NCI-H1417 (cell line): ENCODE results near the gene LPP.

Source experiments
- DNase-seq, 3 experiments: peaks; one replicate each; lab custom pipeline; 2025; lab: John Stamatoyannopoulos, UW

LPP gene

DNA sequence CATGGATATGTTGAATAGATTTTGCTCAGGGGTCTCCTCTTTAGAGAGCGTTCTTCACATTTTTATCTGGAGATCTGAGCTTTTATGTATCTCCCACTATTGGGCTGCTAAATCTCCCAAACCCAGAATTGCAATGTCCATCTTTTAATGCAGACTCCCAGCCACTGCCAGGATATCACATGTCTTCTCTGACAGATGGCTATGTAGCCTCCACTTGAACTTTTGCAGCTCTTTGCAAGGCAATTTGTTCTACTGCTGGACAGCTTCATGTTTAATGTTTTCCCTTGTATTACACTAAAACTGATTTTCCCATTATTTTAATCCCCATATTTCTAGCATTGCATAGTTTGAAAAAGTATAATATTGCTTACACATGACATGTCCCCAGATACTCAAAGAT, 177.2 kb downstream of the LPP start:
- no peak for DNase-seq

DNA sequence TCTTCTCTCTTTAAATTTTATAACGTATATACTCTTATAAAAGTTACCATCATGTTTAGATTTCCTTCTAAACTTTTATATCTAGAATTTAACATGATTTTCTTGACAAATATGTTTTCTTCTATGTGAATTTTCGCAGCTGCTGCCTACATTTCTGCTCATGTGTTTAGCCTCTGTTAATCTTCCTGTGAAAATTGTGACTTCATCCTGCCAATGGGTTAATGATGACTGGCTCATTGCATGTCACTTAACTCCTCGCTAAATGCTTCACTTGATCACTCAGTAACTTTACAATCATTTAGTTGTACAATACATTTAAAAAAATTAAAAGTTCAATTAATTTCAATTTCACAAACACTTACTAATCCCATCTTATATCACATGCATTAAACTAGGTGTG, 178.1 kb downstream of the LPP start:
- DNase-seq = no peak

DNA sequence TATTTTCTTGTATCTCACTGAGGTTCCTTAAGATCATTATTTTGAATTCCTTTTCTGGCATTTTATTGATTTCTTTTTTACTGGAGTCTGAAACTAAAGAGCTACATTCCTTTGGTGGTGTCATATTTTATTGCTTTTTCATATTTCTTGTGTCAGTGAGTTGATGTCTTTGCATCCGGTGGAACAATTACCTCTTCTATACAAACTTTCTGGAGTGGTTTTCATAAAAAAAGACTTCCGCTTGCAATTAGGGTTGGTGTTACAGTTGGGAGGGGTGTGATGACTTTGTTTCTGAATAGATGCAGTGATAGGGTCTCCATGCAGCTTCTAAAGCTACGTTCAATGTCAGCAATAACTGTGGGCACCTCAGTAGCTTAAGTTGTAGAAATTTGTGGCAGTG, 181.7 kb downstream of the LPP start:
- DNase-seq = no peak

DNA sequence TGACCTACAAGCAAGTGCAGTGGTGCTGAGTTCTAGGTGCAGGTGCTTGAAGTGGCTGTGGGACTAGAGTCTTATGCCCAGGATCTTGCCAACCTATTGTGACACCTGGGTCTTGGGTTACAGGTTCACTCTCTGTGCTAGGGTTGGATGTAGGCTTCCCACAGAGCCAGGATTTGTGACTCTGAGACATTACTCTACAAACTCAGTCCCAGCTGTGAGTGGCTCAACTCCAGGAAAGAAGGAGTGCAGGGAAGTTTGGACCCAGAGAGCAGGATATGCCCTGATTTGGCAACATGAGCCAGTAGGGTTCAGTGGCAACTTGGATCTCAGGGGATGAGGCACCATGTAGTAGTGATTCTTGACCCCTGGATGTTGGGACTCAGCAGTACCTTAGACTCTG, 182.2 kb downstream of the LPP start:
- DNase-seq = no peak

DNA sequence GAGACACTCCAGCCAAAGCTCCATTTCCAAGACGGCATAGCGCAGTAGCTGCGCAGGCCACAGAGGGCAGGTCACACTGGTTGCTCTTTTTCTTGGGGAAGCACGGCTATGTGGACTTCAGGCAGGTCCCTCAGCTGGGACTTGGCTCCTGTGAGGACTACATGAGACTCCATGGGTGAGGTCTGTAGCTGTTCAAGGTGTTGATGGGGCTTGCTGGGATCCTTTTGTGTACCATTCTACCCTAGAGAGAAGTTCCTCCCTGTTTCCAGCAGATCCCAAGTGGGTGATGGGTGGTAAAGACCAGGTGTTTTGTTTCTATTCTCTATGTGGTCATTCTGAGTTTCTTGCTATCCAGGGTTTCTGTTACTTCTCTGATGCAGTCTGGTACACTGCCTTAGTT, 183.3 kb downstream of the LPP start:
- no peak for DNase-seq

DNA sequence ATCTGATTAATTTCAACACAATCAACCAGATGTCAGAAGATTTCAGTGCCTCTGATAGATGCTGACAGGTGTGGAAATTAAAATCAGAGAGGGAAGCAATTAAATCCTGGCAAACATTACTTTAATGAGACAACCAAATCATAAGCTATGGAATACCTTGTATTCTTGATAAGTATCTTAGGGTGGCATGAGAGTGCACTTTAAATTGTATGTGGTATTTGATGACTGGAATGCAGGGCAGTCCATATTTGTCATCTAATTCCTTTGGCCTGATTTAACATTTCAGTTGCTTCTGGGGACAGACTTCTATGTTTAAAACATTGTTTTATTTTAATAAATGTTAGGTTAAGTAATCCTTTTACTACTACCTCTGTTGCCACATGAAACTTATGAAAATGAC, 184.1 kb downstream of the LPP start:
- no peak for DNase-seq

DNA sequence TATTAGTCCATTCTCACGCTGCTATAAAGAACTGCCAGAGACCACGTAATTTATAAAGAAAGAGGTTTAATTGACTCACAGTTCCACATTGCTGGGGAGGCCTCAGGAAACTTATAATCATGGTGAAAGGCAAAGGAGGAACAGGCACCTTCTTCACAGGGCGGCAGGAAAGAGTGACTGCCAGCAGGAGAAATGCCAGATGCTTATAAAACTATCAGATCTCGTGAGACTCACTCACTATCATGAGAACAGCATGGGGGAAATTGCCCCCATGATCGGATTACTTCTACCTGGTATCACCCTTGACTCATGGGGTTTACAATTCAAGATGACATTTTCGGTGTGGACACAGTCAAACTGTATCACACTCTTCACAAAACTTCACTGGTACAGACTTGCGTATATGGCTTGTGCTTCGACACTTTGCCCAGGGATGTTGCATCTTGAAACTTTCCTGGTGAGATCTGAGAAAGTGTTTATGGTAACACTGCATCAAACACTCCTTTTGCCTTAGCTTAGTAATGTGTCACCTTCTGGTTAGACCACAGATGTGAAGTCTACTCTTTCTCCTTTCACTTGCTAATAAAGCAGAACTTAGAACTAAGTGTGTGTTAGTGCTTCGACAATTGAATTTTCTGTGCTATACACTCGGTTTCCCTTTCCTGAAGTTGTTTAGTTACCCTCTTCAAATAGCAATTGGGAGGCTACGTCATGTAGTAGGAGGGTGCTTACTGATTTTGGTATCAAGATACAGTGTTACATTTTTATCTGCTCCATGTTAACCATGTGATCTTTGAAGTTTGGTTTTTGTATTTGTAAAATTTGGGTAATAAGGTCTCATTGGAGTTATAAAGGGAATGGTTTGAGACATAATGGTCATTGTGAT, 185.7 kb downstream of the LPP start:
- DNase-seq = no peak

DNA sequence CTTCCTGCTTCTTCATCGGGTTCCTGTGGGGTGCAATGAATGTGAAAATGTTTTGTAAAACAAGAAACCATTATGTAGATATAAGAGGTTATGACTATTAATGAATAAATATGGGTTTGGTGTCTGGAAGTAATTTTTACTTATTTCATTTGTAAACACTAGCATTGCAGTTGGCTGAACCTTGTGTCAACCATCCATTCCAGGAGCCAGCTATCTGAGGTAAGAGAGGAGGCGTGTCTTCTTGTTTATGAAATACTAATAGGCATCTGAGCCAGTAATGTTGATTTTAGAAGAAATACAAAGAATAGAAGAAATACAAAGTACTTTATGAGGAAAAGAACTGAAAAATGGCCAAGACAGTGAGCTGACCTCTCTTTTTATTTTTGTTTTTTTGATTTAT, 187.5 kb downstream of the LPP start:
- DNase-seq = no peak

DNA sequence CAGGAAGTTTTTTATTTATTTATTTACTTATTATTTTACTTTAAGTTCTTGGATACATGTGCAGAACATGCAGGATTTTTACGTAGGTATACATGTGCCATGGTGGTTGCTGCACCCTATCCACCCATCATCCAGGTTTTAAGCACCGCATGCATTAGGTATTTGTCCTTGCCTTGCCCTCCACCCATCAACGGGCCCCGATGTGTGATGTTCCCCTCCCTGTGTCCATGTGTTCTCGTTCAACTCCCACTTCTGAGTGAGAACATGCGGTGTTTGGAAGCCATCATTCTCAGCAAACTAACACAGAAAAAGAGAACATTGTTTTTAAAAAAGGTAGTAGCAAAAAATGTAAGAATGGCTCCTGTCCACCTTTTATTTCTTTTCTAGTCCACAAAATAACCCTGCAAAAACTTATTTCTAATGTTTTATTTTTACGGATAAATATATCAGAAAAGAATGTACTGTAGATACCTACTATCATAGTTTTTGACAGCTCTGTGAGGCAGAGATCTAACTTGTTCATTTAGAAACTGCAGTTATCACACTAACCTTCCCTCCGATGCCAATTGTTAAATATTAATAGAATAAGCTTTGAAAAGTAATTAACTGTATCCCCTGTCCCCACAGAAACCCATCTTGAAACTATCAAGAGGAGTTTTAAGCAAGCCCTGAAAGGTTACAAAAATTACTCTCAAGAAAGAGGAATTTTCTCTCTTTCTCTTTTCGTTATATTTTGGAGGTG, 189.2 kb downstream of the LPP start:
- DNase-seq = no peak

DNA sequence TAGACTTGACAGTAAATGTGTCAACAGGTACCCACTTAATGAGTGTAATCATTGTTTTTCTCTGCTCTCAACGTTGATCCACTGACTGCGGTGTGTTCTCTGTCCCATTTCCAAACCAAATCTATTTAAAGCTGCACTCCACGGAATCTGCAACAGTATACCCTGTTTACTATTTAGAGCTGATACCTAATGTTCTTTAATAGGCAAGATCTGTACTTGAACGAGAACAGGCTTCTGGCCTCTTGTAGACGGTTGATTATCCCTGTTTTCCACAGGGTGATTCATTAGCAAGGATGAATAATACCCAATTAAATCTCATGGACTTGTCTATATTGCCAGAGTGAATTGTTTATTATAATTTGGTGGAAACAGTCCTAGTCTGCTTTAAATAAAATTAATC, 189.9 kb downstream of the LPP start:
- peak in 2 of 3 experiments; percentile 24 to 69 for DNase-seq

DNA sequence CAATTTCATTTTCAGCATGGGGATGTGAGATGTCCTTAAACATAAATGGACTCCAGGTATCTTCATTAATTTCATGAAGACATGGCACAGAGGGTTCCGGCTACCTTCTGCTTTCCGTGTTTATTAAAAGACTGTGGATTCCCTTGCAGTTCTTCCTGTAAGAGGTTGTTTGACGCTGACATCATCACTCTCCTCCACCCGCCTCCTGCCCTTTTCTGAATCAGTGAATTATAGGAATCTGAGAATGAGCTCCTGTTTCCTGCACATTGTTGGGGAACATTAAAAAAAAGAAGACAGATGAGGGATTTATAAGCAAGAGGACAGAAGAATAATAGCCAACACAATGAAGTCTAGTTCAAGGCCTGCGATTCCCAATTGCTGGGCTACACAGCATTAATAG, 191.3 kb downstream of the LPP start:
- no peak for DNase-seq

DNA sequence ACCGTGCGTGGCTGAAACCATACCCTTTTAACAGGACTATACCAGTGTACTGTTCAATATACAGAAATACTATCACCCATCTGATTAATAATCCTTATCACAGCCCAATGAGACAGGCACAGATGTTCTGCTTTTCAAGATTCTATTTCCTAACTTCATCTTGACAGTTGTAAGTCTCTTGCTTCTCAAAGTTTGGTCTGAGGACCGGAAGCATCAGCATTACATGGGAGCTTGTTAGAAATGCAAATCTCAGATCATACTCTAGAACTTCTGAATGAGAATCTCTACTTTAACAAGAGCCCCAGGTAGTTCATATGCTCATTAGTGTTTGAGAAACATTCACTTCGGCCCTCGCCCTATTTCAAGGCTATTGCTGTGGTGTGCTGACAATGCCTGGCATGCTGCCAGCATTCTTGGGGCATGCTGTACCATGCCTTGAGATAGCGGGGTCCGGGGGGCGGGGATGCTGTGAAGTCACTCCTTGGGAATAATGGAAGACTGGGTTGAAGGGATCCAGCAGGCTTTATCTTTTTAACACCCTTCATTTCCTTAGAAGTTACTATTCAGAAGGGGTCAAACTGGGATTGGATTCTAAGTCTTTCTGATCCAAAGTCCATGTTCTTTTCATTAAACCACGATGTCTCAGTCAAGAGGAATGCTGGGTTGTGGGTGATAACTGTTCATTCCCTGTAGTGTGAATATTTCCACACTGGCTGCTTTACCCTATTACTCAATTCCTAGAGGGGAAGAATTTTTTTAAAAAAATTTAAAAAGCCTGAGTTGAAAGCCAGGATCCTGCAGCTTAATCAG, 194.7 kb downstream of the LPP start:
- DNase-seq = peak in 1 of 3 experiments; percentile 9

DNA sequence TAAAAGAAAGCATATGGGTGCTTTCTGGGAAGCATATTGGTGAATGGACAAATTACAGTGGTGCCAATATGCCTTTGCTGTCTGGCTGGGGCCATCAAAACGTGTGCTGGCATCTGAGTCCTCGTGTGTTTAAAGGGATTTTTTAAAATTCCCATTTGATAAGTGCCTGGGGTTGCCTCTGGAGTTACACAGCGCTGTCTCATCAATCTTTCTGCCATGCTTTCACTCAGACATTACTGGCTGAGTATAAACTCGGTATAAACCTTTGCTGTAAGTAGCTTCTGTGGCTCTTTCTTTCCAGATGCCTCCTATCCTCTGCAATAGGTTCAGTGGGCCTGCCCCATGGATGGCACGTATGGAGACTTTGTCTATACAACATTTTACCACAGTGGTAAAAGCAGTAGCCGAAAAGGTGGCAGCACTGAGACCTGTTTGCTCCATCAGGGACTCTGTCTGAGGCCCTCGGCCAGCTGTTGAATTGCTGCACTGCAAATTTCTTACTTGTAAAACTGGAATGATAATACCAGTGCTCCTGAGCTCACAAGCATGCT, 195.5 kb downstream of the LPP start:
- no peak for DNase-seq

DNA sequence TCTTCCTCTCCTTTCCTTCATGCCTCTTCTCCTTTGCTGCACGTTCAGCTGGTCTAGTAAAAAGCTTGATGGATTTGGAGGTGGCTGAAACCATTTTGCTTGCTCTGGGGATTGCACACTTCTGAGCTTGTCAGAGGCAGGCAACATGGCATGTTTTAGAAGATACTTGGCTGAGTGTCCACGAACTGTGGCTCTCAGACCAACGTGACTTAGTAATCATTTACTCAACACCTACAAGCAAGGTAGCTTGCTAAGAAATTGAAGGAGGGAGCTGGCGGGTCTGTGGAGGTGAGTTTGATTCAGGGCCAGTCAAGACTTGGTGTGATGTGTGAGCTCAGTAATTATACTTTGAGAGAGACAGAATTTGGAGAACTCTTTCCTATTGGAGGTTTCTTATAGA, 196.0 kb downstream of the LPP start:
- DNase-seq = no peak

DNA sequence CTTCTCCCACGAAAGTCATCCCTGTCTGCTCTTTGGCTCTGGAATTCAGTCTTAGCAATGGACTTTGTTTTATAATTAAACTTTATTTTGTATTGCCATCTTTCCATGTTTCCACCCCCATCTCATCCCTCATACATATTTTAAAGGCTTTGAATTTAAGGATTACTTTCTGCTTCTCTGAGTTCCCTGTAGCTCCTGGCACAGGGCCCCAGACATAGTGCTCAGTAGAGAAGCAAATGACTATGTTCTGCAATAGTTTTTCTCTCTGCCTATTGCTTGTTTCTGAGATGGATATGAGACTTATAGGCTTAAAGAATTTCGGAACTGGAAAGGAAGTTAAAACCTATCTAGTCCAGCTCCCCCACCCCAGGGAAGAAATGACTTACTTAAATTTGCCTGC, 197.0 kb downstream of the LPP start:
- no peak for DNase-seq

DNA sequence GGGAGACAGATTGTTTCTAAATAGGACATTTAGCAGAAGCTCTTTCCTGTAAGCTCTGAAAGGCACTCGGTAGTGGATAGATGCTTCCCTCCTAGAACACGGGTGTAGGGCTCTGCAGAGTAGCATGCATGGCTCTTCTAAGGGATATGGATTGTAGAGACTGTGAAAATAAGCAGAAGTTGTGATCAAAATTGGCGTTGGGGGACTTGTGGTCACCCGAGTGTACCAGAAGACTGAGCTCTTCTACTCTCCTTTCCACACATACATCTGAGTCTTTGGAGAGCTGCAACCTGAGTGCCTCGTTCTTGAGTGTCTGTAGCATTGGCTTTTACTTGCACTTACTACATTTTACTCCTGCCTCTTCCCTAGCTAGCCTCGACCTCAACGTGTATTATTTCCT, 197.7 kb downstream of the LPP start:
- DNase-seq = no peak

DNA sequence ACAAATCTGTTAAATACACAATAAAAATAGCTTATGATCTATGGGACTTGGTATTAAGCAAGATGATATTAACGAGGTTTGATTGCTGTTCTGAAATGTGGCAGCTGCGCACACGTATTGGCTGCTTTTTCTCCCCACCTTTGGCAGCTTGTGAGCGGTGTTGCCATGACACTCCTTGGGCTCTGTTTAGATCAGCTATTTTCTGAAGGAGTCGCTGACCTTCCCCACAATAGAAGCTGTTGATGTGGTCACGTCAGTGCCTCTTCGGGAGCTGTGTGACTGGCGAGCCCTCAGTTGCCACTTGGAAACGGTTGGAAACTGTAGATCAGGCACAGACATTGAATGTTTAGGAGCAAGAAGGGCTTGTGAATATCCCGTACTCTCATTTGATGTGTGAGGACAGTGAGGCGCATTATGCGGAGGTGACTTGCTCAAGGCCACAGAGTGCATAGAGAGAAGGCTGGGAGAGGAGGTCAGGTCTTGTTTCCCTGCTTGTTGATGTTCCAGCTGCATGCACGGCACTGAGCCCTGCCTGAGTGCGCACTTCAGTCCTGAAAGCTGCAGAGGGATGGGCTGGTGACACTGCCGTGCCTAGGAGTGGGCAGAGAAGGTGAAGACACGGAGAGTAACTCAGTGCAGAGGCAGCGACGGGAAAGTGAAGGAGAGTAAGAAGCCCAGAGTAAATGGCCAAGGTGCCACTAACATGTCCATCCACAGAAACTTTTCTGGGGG, 198.4 kb downstream of the LPP start:
- DNase-seq = no peak

DNA sequence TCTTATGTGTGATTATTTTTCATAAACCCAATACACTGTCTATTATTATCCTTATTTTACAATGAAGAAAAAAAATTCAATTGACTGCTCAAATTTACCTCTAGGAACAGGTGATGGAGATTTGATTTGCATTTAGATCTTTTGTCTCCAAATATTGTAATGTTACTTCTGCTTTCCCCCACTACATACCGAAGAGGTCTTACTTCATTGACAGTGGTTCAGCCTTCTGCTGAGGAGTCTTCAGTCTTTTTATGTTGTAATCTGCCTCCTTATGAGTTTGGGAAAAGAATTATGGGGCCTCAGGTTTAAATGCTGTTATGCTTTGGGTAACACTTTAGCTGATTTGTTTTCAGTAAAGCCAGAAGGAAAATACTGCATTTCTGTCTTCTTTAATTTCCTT, 199.5 kb downstream of the LPP start:
- no peak for DNase-seq

DNA sequence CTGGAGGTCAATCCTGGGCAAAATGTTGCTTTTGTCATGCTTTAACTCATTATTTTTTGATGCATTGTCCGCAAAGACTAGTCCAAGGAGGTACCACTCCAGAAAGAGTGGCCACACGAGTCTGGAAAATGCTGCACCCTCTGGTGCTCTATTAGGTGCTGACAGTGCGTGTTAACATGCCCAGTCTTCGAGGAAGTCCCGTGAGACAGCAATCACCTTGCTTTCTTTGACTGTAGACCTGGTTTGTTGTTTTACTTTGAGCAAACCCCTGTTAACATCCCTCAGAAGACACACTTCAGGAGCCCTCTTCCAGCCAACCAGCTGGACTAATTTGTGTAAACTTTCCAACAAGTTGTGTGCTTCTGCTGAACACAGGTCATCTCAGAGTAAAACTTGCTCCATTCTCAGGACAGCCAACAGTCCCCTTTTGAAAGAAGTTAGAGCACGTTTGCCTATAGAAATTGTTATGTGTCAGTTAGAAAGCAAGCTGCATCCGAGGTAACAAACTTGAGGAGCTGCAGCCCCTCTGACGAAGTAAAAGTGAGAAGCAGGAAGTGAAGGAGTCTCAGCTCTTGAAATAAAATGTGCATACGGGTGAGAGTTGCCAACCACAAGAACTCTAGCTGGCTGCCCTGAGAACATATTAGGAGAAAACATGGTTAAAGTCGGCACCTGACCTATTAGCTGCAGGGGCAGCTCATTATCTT, 205.0 kb downstream of the LPP start:
- DNase-seq = no peak

DNA sequence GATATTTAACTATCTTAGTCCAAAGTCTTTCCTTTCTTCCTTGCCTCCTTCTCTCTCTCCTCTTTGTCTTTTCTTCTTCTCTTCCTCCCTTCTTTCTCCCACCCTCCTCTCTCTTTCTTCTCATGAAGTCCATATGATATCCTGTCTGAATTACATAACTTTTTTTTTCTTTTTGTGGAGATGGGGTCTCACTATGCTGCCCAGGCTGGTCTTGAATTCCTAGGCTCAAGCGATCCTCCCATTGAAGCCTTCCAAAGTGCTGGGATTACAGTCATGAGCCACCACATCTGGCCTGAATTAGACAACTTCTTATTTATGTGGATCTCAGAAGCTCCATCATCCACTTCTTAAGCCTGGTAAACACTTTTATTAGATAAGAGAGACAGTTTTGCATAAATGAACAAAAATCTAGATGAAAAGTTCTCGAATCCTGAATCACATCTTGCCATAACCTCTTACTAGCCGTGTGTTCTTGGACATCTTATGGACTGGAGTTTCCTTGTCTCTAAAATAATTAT, 206.5 kb downstream of the LPP start:
- DNase-seq = no peak

DNA sequence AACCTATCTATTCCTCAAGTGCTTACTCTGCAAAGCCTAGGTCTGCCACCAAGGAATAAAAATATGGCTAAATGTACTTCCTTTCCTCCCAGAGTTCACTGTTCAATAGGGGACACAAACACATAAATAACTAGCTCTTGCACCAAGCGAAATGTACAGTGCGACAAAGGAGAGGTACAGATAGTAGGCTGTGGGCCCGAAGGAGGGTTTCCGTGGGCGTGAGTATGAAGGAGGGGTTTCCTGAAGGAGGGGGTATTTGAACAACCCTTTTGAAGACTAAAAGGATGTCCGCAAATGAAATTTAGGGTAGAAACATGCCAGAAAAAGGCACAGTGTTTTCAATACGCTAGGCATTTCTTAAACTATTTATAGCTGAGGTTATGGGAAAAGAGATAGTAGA, 207.9 kb downstream of the LPP start:
- DNase-seq = no peak
